Osteoblast (primary cell): Measurements from ENCODE around the gene MESP1. TPM values are rescaled to one million over a fixed set of nuclear protein-coding genes. Genes with fewer than 3 reads are reported as not detected.
A peak's percentile ranks its signal among the peaks of the same experiment; 100 is the strongest.
"Not testable (repeated sequence)": the region's sequence is repeated elsewhere in the genome, so short reads cannot be mapped to it uniquely, and the experiment has no call there.

Source experiments
- DNase-seq: peaks from one replicate; pipeline ENCODE4 v3.0.0; 2011; ENCODE audit warnings: low spot score, mixed read lengths; ENCODE audit not compliant: insufficient read length; ENCODE audit errors: missing footprints
- H2AFZ ChIP-seq: 2 replicates; pipeline ENCODE4 v1.6.0; 2011; ENCODE audit warnings: mild to moderate bottlenecking, low read length
- H3K27ac ChIP-seq: 2 replicates; pipeline ENCODE4 v1.5.1; 2011; ENCODE audit warnings: mild to moderate bottlenecking, low read depth, low read length, moderate library complexity
- H3K27me3 ChIP-seq: 2 replicates; pipeline ENCODE4 v1.6.0; 2012; ENCODE audit warnings: mild to moderate bottlenecking, control low read depth, inconsistent platforms, low read length, moderate library complexity; ENCODE audit not compliant: insufficient read depth
- H3K36me3 ChIP-seq: 2 replicates; pipeline ENCODE4 v1.5.1; 2011; ENCODE audit warnings: mild to moderate bottlenecking, low read length, control low read depth, moderate library complexity; ENCODE audit not compliant: insufficient read depth
- H3K4me1 ChIP-seq: 2 replicates; pipeline ENCODE4 v1.5.1; 2011; ENCODE audit warnings: mild to moderate bottlenecking, low read length, control low read depth, moderate library complexity; ENCODE audit not compliant: insufficient read depth
- H3K4me2 ChIP-seq: 2 replicates; pipeline ENCODE4 v1.6.0; 2011; ENCODE audit warnings: mild to moderate bottlenecking, low read length; ENCODE audit not compliant: insufficient read depth
- H3K4me3 ChIP-seq: fragments of 200-600 bp; sonication (generic); 3 replicates; pipeline ENCODE4 v1.5.1; 2012; ENCODE audit warnings: mild to moderate bottlenecking, low read length, inconsistent platforms; ENCODE audit not compliant: insufficient read depth
- H3K79me2 ChIP-seq: 2 replicates; pipeline ENCODE4 v1.6.0; 2012; ENCODE audit warnings: mild to moderate bottlenecking, low read length, control low read depth, inconsistent platforms; ENCODE audit not compliant: insufficient read depth
- H3K9me3 ChIP-seq: 2 replicates; pipeline ENCODE4 v1.5.1; 2011; ENCODE audit warnings: low read depth, low read length, control low read depth
- H4K20me1 ChIP-seq: 2 replicates; pipeline ENCODE4 v1.6.0; 2012; ENCODE audit warnings: mild to moderate bottlenecking, low read length, control low read depth; ENCODE audit not compliant: insufficient read depth
- CTCF ChIP-seq: IDR thresholded peaks from 2 replicates; pipeline ENCODE4 v1.5.1; 2011; ENCODE audit warnings: mild to moderate bottlenecking, low read depth, low read length, moderate library complexity; ENCODE audit errors: extremely low read depth
- total RNA-seq: library from RNA; depleted of rRNA; stranded (reverse); fragments of >200 nt; gene quantifications from 2 replicates; pipeline ENCODE4 v1.2.3, GENCODE V29; 2012

MESP1 gene
- total RNA-seq, 1 donor, result under 0.01 TPM

- H3K4me2 ChIP-seq, result no peak overlapping the region
- no peaks in the 10 kb centered on the region for H3K27me3 ChIP-seq
- DNase-seq, result peak; percentile 8
- no peak for TF ChIP-seq CTCF
- no peaks in the 10 kb centered on the region for H3K9me3 ChIP-seq
- no peak overlapping the region for H3K4me3 ChIP-seq
- H3K79me2 ChIP-seq, result peaks cover 9% of the 10 kb centered on the region
- peaks cover 88% of the 10 kb centered on the region for H3K36me3 ChIP-seq
- H3K4me1 ChIP-seq, result peaks cover 14% of the 10 kb centered on the region
- peaks cover 7% of the 10 kb centered on the region for H4K20me1 ChIP-seq
- H3K27ac ChIP-seq, result no peak overlapping the region
- no peak overlapping the region for H2AFZ ChIP-seq
Observed at GRCh38 chr15:89790661-89791060, 39.6 kb upstream of the MESP1 start.

GRCh38 chr15:89790206-89790605 lies 39.2 kb upstream of the MESP1 start:
- DNase-seq, result peak; percentile 11
- Histone ChIP-seq H3K36me3 (peaks cover 88% of the 10 kb centered on the region), H3K27me3 (no peaks in the 10 kb centered on the region), H3K4me2 (no peak overlapping the region), H3K79me2 (peaks cover 8% of the 10 kb centered on the region), H4K20me1 (peaks cover 9% of the 10 kb centered on the region), H3K9me3 (no peaks in the 10 kb centered on the region), H3K4me1 (peaks cover 10% of the 10 kb centered on the region), H3K4me3 (no peak overlapping the region), H3K27ac (no peak overlapping the region), H2AFZ (no peak overlapping the region)
- TF ChIP-seq CTCF, result no peak

- not testable (repeated sequence) for H3K27me3 ChIP-seq, H3K79me2 ChIP-seq, H3K9me3 ChIP-seq, DNase-seq, H3K27ac ChIP-seq, H3K4me2 ChIP-seq, H3K4me1 ChIP-seq, H3K4me3 ChIP-seq, H2AFZ ChIP-seq, H4K20me1 ChIP-seq
- H3K36me3 ChIP-seq, result peaks cover 83% of the 10 kb centered on the region
Observed at GRCh38 chr15:89788585-89788984, 37.5 kb upstream of the MESP1 start.

- H3K9me3 ChIP-seq, result no peaks in the 10 kb centered on the region
- H3K4me3 ChIP-seq, result no peak overlapping the region
- H3K27me3 ChIP-seq, result no peaks in the 10 kb centered on the region
- H2AFZ ChIP-seq, result no peak overlapping the region
- TF ChIP-seq CTCF, result no peak
- DNase-seq, result no peak
- H3K36me3 ChIP-seq, result peaks cover 77% of the 10 kb centered on the region
- H3K27ac ChIP-seq, result no peak overlapping the region
- no peak overlapping the region for H3K4me2 ChIP-seq
- peaks cover 4% of the 10 kb centered on the region for H3K4me1 ChIP-seq
- H4K20me1 ChIP-seq, result peaks cover 8% of the 10 kb centered on the region
- peaks cover 6% of the 10 kb centered on the region for H3K79me2 ChIP-seq
Observed at GRCh38 chr15:89787944-89788343, 36.9 kb upstream of the MESP1 start.
